HG03558 (cell line): ENCODE measurements around the gene VWC2.

Source experiments
- ATAC-seq: cut with Tn5 transposase; IDR thresholded peaks from one replicate; pipeline ENCODE4 v1.9.1; 2021; ENCODE audit warnings: moderate number of reproducible peaks; ENCODE audit not compliant: unreplicated experiment; ENCODE audit errors: extremely low read depth

VWC2 gene

GRCh38 chr7:49927631-49928030 is 154.2 kb downstream of the VWC2 start:
- no peak for ATAC-seq

- no peak for ATAC-seq
Observed at GRCh38 chr7:49928787-49929186, 155.3 kb downstream of the VWC2 start.

GRCh38 chr7:49931627-49932026 is 158.2 kb downstream of the VWC2 start:
- ATAC-seq, result no peak

GRCh38 chr7:49937608-49938007 is 164.2 kb downstream of the VWC2 start:
- no peak for ATAC-seq
